HG02610 (cell line): Measurements from ENCODE around the gene ADO.
"Not testable (repeated sequence)": the region's sequence is repeated elsewhere in the genome, so short reads cannot be mapped to it uniquely, and the experiment has no call there.

Source experiments
- ATAC-seq: cut with Tn5 transposase; IDR thresholded peaks from one replicate; pipeline ENCODE4 v1.9.1; 2021; ENCODE audit warnings: mild to moderate bottlenecking, moderate library complexity; ENCODE audit not compliant: unreplicated experiment

ADO gene

DNA sequence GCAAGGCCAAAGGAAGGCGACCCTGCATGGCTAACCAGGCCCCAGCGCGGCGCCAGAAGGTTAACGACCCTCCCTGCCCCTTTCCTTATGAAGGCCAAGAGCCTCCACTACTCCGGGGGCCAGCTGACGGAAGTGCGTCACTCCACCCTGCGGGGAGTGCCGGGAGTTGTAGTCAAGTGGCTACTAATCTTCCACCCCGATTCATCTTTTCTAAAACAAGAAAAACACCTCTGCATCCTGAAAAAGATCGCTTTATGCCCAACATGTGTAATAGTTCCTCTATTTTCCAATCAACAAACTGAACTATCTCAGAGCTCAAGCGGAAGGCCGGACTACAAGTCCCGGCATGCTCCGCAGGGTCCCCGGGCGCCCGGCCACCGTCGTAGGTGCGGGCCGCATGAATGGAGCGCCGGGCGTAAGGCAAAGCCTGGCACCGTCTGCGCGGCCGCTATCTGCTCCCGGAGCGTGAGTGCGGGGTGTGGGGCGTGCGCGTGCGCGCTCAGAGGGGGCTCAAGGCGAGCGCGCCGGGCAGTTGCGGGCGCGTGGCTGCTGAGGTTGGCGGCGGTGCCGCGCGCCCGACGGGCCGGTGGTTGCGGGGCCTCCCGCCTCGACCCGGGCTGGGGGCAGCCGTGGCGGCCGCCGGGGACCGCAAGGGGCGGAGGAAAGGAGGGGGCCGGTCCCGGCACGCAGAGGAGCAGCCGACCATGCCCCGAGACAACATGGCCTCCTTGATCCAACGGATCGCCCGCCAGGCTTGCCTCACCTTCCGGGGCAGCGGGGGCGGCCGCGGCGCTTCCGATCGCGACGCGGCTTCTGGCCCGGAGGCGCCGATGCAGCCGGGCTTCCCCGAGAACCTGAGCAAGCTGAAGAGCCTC is at the start of gene ADO:
TSS of gene ADO (plus strand) at position 365 of the 875 bp plus-strand sequence. CDS start at position 705, 340 bp downstream.
- ATAC-seq = peak; percentile 92

GRCh38 chr10:62754963-62755362 is 49.6 kb upstream of the ADO start:
- ATAC-seq = no peak

- peak; percentile 46 for ATAC-seq
These were observed 48.6 kb upstream of the ADO start for GRCh38 chr10:62755662-62756653.

DNA sequence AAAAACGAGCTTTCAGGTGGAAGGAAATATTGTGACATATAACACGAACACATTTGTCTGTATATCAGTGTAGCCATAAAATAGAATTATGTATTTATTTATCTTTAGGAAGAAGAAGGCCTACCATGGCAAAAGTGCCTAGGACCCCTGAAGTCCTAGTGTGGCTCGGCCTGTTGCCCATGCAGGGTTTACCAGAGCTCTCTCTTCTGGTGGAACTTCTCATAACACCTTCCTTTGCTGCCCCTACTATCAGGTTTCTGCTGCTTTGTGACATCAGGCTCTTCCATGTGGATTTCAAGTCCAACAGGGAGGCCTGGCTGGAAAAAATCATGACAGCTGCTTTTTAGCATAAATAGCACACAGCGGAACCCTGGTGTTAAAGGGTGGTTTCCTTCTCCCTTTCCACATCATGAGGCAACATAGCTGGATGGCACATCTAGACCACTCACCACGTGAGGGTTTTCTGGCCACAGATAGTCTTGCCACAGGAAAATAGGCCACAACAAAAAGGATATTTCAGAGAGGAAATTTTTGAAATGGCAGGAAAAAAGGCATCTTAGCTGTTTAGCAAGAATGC is 44.8 kb upstream of the ADO start:
- ATAC-seq = no peak

GRCh38 chr10:62760401-62760800 is 44.1 kb upstream of the ADO start:
- ATAC-seq = no peak

DNA sequence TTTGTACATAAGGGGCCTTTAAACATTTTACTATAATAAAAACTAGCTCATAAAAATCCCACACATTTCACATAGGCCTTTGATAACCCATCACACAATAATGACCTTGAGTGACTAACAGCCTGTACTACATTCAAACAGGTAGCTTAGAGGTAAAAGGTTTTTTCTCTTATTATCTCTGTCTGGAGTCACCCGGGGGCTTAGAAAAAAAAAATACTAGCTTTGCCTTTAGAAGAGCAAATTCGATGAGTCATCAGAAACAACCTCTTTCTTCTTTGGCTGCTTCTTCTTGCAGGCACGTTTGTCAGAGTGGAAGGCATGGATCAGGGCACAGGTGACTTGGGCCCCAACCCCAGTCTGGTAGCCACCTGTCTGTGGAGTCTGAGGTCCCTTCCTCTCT is 43.4 kb upstream of the ADO start:
- no peak for ATAC-seq

DNA sequence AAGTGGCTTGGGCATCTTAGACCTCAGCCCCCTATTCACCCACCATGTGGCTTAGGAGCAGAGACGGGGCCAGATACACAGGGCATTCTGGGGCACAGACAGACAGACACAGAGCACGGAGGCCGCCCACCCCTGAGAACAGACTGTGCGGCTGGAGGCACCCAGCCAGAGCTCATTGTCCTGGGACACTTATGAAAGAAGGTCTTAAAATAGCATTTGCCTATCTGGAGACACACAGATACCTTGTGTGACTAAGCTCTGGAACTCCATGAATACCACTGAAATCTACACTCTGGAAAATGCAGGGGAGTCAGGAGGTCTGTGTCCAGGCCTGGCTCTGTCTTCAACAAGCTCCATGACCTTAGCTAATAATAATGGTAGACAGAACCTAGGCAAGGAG is 41.4 kb upstream of the ADO start:
- no peak for ATAC-seq

DNA sequence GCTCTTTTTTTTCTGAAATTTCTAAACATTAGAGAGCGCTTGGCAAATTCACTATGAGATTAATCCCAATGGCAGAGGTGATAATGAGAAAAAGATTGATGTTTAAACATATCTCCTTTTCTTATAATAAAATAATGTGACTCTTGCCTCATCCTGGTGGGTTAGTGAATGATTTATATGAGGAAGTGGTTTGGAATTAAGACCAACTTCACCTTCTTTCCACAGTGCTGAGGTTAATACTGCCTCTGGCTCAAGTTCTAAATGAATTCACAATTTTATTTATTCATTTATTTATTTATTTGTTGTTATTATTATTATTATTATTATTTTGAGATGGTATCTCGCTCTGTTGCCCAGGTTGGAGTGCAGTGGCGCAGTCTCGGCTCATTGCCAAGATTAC is 40.5 kb upstream of the ADO start:
- no peak for ATAC-seq

DNA sequence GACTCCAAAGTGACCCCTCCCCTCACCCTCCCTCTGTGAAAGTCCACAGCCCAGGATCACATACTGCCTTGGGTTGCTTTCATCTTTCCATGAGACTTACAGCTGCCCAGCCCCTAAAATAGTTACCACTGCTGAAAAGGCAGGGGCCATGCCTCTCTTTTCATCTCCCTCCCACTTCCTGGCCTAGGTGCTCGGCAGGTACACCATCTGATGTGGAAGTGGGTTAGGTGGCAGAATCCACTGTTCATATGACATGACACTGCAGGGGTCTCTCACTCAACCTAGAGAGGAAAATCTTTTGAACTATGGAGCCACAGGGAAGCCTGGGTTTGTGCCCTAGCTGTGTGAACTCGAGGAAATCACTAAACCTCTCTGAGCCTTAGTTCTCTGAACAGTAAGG is 38.8 kb upstream of the ADO start:
- ATAC-seq = no peak

GRCh38 chr10:62766386-62766785 is 38.1 kb upstream of the ADO start:
- ATAC-seq = no peak

GRCh38 chr10:62769574-62770242 is 34.8 kb upstream of the ADO start:
- peak; percentile 91 for ATAC-seq

DNA sequence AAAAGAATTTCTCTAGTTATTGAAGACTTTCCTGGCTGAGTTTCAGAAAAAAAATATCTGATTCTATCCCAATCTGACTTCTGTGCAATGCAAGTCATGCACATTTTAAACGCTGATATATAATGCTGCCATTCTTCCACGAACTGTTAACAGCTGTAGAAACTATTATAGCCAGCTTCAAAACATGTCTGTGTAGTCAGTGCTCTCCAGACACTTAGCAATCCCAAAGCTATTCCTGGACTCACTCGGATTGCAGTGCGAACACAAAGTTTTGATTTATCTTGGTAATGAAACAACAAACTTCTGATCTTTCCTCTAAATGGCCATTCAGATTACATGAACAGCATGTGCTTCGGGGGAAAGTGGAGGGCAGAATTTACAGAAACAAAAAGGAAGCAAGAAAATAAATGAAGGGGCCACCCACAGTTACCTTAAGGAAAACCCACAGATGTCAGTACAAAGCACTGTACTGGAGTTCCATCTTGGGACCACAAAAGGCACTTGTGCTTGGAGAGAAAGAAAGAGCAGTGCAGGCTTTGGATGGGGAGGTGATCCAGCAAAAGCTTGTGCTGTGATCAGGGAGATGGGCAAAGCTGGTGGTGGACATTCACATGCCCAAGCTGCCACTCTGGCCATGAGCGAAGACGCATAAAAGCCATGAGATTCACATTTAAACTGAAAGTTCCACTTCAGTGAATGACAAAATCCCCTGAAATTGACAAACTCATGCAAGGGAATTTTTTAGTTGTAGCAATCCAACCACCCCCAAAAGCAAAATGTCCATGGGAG is 32.1 kb upstream of the ADO start:
- ATAC-seq = no peak

- ATAC-seq = peak; percentile 57
These were observed 26.4 kb upstream of the ADO start for GRCh38 chr10:62778125-62778524.

GRCh38 chr10:62779487-62780248 is 24.9 kb upstream of the ADO start:
- ATAC-seq = peak; percentile 91

GRCh38 chr10:62784537-62784936 is 20.0 kb upstream of the ADO start:
- not testable (repeated sequence) for ATAC-seq

DNA sequence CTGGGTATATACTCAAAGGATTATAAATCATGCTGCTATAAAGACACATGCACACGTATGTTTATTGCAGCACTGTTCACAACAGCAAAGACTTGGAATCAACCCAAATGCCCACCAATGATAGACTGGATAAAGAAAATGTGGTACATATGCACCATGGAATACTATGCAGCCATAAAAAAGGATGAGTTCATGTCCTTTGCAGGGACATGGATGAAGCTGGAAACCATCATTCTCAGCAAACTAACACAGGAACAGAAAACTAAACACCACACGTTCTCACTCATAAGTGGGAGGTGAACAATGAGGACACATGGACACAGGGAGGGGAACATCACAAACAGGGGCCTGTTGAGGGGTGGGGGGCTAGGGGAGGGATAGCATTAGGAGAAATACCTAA is 16.2 kb upstream of the ADO start:
- not testable (repeated sequence) for ATAC-seq

DNA sequence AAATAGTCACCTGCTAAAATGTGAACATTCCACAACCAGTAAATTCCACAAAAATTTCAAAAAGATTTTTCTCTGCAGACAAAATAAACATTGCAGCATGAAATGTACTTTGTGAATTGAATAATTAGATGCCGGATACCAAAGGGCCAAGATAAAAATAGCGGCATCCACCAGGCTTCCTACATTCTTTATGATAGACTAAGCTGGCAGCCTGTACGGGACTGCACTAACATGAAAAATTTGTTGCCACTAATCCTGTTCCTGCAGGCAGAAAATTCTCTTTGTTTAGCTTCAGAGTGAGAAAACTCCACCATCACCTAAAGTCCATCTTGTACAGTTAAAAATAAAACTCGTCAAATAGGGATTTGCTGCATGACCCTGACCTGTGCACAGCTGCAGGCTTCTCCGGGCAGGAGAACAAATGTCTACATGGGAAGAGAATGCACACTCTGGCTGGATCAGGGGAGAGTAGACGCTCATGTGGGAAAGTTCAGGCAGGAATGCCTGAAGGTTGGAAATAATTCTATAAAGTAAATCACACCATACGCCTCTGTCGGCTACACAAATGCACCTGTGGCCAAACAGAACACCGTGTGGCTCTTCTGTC is 15.6 kb upstream of the ADO start:
- ATAC-seq = no peak

- no peak for ATAC-seq
These were observed 14.4 kb upstream of the ADO start for GRCh38 chr10:62790019-62790555.
